IMR-90 (cell line): Measurements from ENCODE around the gene UNC13A. TPM values are rescaled to one million over a fixed set of nuclear protein-coding genes. Genes with fewer than 3 reads are reported as not detected.

Experiments
- ATAC-seq: fragments of 200-7000 bp; cut with Tn5 transposase; 2 replicates; pipeline ENCODE4 v1.9.1; 2020; ENCODE audit warnings: low read depth, mild to moderate bottlenecking, moderate library complexity
- BruUV-seq: library from RNA; stranded (reverse); fragments of 400-500 nt; replicated peaks from 2 replicates; lab custom pipeline; 2021; lab: Mats Ljungman, UMichigan
- CTCF ChIA-PET: fragments of 300-600 bp; formaldehyde crosslinking; extraction: SDS; loops from one replicate; lab custom pipeline; 2021; ENCODE audit warnings: antibody characterized with exemption; lab: Yijun Ruan, JAX
- POLR2A ChIA-PET: fragments of 300-600 bp; sonication (Branson Sonifier 250); formaldehyde crosslinking; loops from one replicate; lab custom pipeline; 2022; ENCODE audit warnings: antibody characterized with exemption; ENCODE audit not compliant: unreplicated experiment; lab: Charles Lee
- DNase-seq: peaks from one replicate; pipeline ENCODE4 v3.0.0; 2013
- H2AFZ ChIP-seq: replicated peaks from 2 replicates; pipeline ENCODE3; 2013; ENCODE audit warnings: low read length, mild to moderate bottlenecking; ENCODE audit not compliant: poor library complexity
- H2AK5ac ChIP-seq: 2 replicates; pipeline ENCODE4 v1.6.1; 2013; ENCODE audit warnings: low read depth, low read length, inconsistent platforms
- H2AK9ac ChIP-seq: replicated peaks from 2 replicates; pipeline ENCODE3; 2013; ENCODE audit warnings: mild to moderate bottlenecking, low read depth, low read length, moderate library complexity; ENCODE audit not compliant: poor library complexity
- H2BK120ac ChIP-seq: 2 replicates; pipeline ENCODE4 v1.6.1; 2013; ENCODE audit warnings: low read depth, low read length, inconsistent platforms
- H2BK15ac ChIP-seq: 3 replicates; pipeline ENCODE4 v1.6.1; 2013; ENCODE audit warnings: low read depth, low read length, inconsistent platforms
- H2BK20ac ChIP-seq: 2 replicates; pipeline ENCODE4 v1.6.1; 2013; ENCODE audit warnings: low read depth, mild to moderate bottlenecking, inconsistent platforms, low read length, moderate library complexity
- H2BK5ac ChIP-seq: 2 replicates; pipeline ENCODE4 v1.6.1; 2013; ENCODE audit warnings: mild to moderate bottlenecking, low read depth, low read length, inconsistent platforms; ENCODE audit not compliant: poor library complexity, severe bottlenecking
- H3K14ac ChIP-seq: replicated peaks from 2 replicates; pipeline ENCODE4 v1.6.1; 2013; ENCODE audit warnings: low read depth, low read length, inconsistent platforms
- H3K18ac ChIP-seq: 2 replicates; pipeline ENCODE4 v1.6.1; 2013; ENCODE audit warnings: low read depth, low read length, control low read depth
- H3K23ac ChIP-seq: 2 replicates; pipeline ENCODE4 v1.6.1; 2013; ENCODE audit warnings: low read depth, low read length, inconsistent platforms
- H3K27ac ChIP-seq: 2 replicates; pipeline ENCODE4 v1.5.1; 2013; ENCODE audit warnings: mild to moderate bottlenecking, control low read depth, low read length; ENCODE audit not compliant: insufficient read depth
- H3K27me3 ChIP-seq: 2 replicates; pipeline ENCODE4 v1.6.1; 2013; ENCODE audit warnings: low read length; ENCODE audit not compliant: control insufficient read depth, insufficient read depth
- H3K36me3 ChIP-seq: 2 replicates; pipeline ENCODE4 v1.6.1; 2013; ENCODE audit warnings: low read length, mixed read lengths; ENCODE audit not compliant: control insufficient read depth, insufficient read depth
- H3K4ac ChIP-seq: 2 replicates; pipeline ENCODE4 v1.6.1; 2013; ENCODE audit warnings: low read depth, low read length, inconsistent platforms
- H3K4me1 ChIP-seq: 2 replicates; pipeline ENCODE4 v1.6.1; 2013; ENCODE audit warnings: low read length, mixed read lengths; ENCODE audit not compliant: control insufficient read depth, insufficient read depth
- H3K4me2 ChIP-seq: 2 replicates; pipeline ENCODE4 v1.6.1; 2013; ENCODE audit warnings: low read depth, mild to moderate bottlenecking, control low read depth, low read length, moderate library complexity
- H3K4me3 ChIP-seq: 2 replicates; pipeline ENCODE4 v1.5.1; 2013; ENCODE audit warnings: low read depth, mild to moderate bottlenecking, control low read depth, low read length, moderate library complexity; ENCODE audit not compliant: insufficient read depth
- H3K56ac ChIP-seq: 2 replicates; pipeline ENCODE4 v1.6.1; 2013; ENCODE audit warnings: low read length, inconsistent platforms; ENCODE audit not compliant: insufficient read depth; ENCODE audit errors: extremely low read depth
- H3K79me1 ChIP-seq, 2 experiments: 2 replicates each; pipeline ENCODE4 v1.6.1; 2013; ENCODE audit warnings: low read length in 2 of 2, inconsistent platforms in 1 of 2, low read depth in 1 of 2
- H3K9ac ChIP-seq: 2 replicates; pipeline ENCODE4 v1.6.1; 2013; ENCODE audit warnings: low read depth, low read length, control low read depth
- H3K9me1 ChIP-seq: 2 replicates; pipeline ENCODE4 v1.6.1; 2013; ENCODE audit warnings: low read length, inconsistent platforms; ENCODE audit not compliant: insufficient read depth
- H3K9me3 ChIP-seq: 2 replicates; pipeline ENCODE4 v1.6.1; 2013; ENCODE audit warnings: low read length; ENCODE audit not compliant: control insufficient read depth, insufficient read depth
- H4K20me1 ChIP-seq: 2 replicates; pipeline ENCODE4 v1.6.1; 2013; ENCODE audit warnings: low read length, inconsistent platforms; ENCODE audit not compliant: insufficient read depth
- H4K5ac ChIP-seq: 2 replicates; pipeline ENCODE4 v1.6.1; 2013; ENCODE audit warnings: mild to moderate bottlenecking, low read depth, low read length, control low read depth
- H4K8ac ChIP-seq, 2 experiments: 2 replicates each; pipeline ENCODE4 v1.6.1; 2013; ENCODE audit warnings: low read depth in 2 of 2, low read length in 2 of 2, control low read depth in 1 of 2, inconsistent platforms in 1 of 2
- H4K91ac ChIP-seq: 2 replicates; pipeline ENCODE4 v1.6.1; 2013; ENCODE audit warnings: low read depth, low read length, inconsistent platforms; ENCODE audit not compliant: insufficient read depth
- BHLHE40 ChIP-seq: fragments of 150-350 bp; IDR thresholded peaks from 2 replicates; pipeline ENCODE4 v1.6.1; 2016; ENCODE audit warnings: mild to moderate bottlenecking, low read depth, low read length
- CEBPB ChIP-seq: IDR thresholded peaks from 2 replicates; pipeline ENCODE4 v1.6.1; 2012; ENCODE audit warnings: low read depth, low read length, improper control_type of control experiment
- CHD1 ChIP-seq: IDR thresholded peaks from 2 replicates; pipeline ENCODE4 v1.6.1; 2012; ENCODE audit warnings: low read depth, low read length, improper control_type of control experiment
- CTCF ChIP-seq: conservative IDR thresholded peaks from 2 replicates; pipeline ENCODE4 v1.5.1; 2012; ENCODE audit warnings: mild to moderate bottlenecking, low read depth, low read length, improper control_type of control experiment
- ELK1 ChIP-seq: fragments of 150-350 bp; IDR thresholded peaks from 2 replicates; pipeline ENCODE4 v1.6.1; 2016; ENCODE audit warnings: low read depth, mild to moderate bottlenecking, low read length, moderate library complexity, borderline replicate concordance
- FOS ChIP-seq: fragments of 150-350 bp; IDR thresholded peaks from 2 replicates; pipeline ENCODE4 v1.6.1; 2016; ENCODE audit warnings: low read depth, low read length
- MAFK ChIP-seq: IDR thresholded peaks from 2 replicates; pipeline ENCODE4 v1.6.1; 2012; ENCODE audit warnings: low read depth, low read length, improper control_type of control experiment
- MAZ ChIP-seq: IDR thresholded peaks from 2 replicates; pipeline ENCODE4 v1.6.1; 2012; ENCODE audit warnings: low read depth, mild to moderate bottlenecking, low read length, improper control_type of control experiment, moderate library complexity, borderline replicate concordance
- MXI1 ChIP-seq: IDR thresholded peaks from 2 replicates; pipeline ENCODE4 v1.6.1; 2012; ENCODE audit warnings: low read depth, mild to moderate bottlenecking, low read length, moderate library complexity, borderline replicate concordance
- NFE2L2 ChIP-seq: fragments of 150-350 bp; IDR thresholded peaks from 2 replicates; pipeline ENCODE4 v1.6.1; 2016; ENCODE audit warnings: low read depth, mild to moderate bottlenecking, low read length
- POLR2A ChIP-seq: IDR thresholded peaks from 2 replicates; pipeline ENCODE4 v1.6.1; 2012; ENCODE audit warnings: mild to moderate bottlenecking, low read depth, low read length
- RAD21 ChIP-seq: IDR thresholded peaks from 2 replicates; pipeline ENCODE4 v1.6.1; 2012; ENCODE audit warnings: low read length, improper control_type of control experiment
- RCOR1 ChIP-seq: IDR thresholded peaks from 2 replicates; pipeline ENCODE4 v1.6.1; 2012; ENCODE audit warnings: mild to moderate bottlenecking, low read length, improper control_type of control experiment; ENCODE audit not compliant: insufficient replicate concordance
- RFX5 ChIP-seq: IDR thresholded peaks from 2 replicates; pipeline ENCODE4 v1.8.0; 2012; ENCODE audit warnings: low read depth, mild to moderate bottlenecking, low read length, moderate library complexity
- SMC3 ChIP-seq: fragments of 150-350 bp; IDR thresholded peaks from 2 replicates; pipeline ENCODE4 v1.6.1; 2016; ENCODE audit warnings: low read depth, mild to moderate bottlenecking, antibody characterized with exemption, low read length, moderate library complexity
- USF2 ChIP-seq: fragments of 150-350 bp; IDR thresholded peaks from 2 replicates; pipeline ENCODE4 v1.6.1; 2017; ENCODE audit warnings: mild to moderate bottlenecking, antibody characterized with exemption, low read length, low read depth
- WGBS, 2 experiments: methylation state at CpG; one replicate each; pipeline versions ENCODE4 v1.1.5 to v1.1.7; 2013; ENCODE audit warnings: missing lambda C conversion rate in 2 of 2; ENCODE audit not compliant: insufficient read length in 1 of 2; ENCODE audit errors: extremely low coverage in 2 of 2; 5-methylcytosine and 5-hydroxymethylcytosine counted together
- dilution Hi-C: fragments of 300-500 bp; cut with HindIII; formaldehyde crosslinking; loops from one replicate; pipeline ENCODE4 v1.14.3; 2018; ENCODE audit warnings: low sequenced_read_pairs; ENCODE audit not compliant: unreplicated experiment
- in situ Hi-C: fragments of 300-500 bp; cut with MboI; formaldehyde crosslinking; loops from 3 replicates; pipeline ENCODE4 v1.14.3; 2019; ENCODE audit warnings: low sequenced_read_pairs, inconsistent platforms, mixed read lengths
- intact Hi-C: fragments of 100-400 bp; cut with micrococcal nuclease; formaldehyde crosslinking; loops from 2 replicates; pipeline ENCODE4 v1.10.0; 2022
- polyA plus RNA-seq, 3 experiments: library from polyadenylated mRNA; depleted of rRNA; stranded (reverse); fragments of >200 nt; gene quantifications; 2 replicates each; pipeline ENCODE4 v1.2.3, GENCODE V29; 2012; ENCODE audit warnings: low replicate concordance in 1 of 3
- total RNA-seq: library from RNA; depleted of rRNA; stranded (reverse); fragments of >200 nt; gene quantifications from 2 replicates; pipeline ENCODE4 v1.2.3, GENCODE V29; 2012

UNC13A gene
- total and polyA plus RNA-seq, 2 of the 4 experiments (the other 2 are of a cell fraction): 0.18 to 0.22 TPM

GRCh38 chr19:17557466-17557865 is 130.7 kb downstream of the UNC13A start:
- intact Hi-C loops: loop anchor here (5.0 to 10.0 kb wide), 2 partner anchors 45 to 163 kb away; partner anchors contain the start of genes CCDC194 and PGLS
- H4K8ac ChIP-seq: no peak overlapping the region
- H3K4me3 ChIP-seq: no peak overlapping the region
- H3K23ac ChIP-seq: no peak overlapping the region
- POLR2A ChIA-PET: no interaction called here
- no TSS peak for BruUV-seq
- H2BK20ac ChIP-seq: no peak overlapping the region
- H3K79me1 ChIP-seq: peaks cover 10 to 43% of the 10 kb centered on the region in 2 experiments
- no peak overlapping the region for H2BK15ac ChIP-seq
- no peak overlapping the region for H4K5ac ChIP-seq
- no peak overlapping the region for H3K4ac ChIP-seq
- WGBS, 2 experiments: no CpG with 5 or more reads among the region's 9 CpGs
- H3K56ac ChIP-seq: no peak overlapping the region
- H3K9me3 ChIP-seq: no peaks in the 10 kb centered on the region
- no peaks in the 10 kb centered on the region for H4K20me1 ChIP-seq
- dilution Hi-C loops: no loop called here
- H2AK5ac ChIP-seq: no peak overlapping the region
- H3K27me3 ChIP-seq: no peaks in the 10 kb centered on the region
- H3K18ac ChIP-seq: no peak overlapping the region
- in situ Hi-C loops: no loop called here
- no peak overlapping the region for H2AFZ ChIP-seq
- H2AK9ac ChIP-seq: no peak overlapping the region
- H3K4me1 ChIP-seq: peaks cover 3% of the 10 kb centered on the region; the same call in 1 of the 2 replicates
- no peak overlapping the region for H3K9ac ChIP-seq
- ATAC-seq (no peak), DNase-seq (no peak)
- CTCF ChIA-PET: no interaction called here
- no peak overlapping the region for H3K14ac ChIP-seq
- peaks cover 23% of the 10 kb centered on the region for H3K36me3 ChIP-seq
- H3K9me1 ChIP-seq: peaks cover 4% of the 10 kb centered on the region; the same call in 1 of the 2 replicates
- H3K27ac ChIP-seq: no peak overlapping the region
- no peak overlapping the region for H3K4me2 ChIP-seq
- no peak overlapping the region for H2BK5ac ChIP-seq
- H2BK120ac ChIP-seq: no peak overlapping the region
- TF ChIP-seq MAFK (no peak), BHLHE40 (no peak), FOS (no peak), RFX5 (no peak), SMC3 (no peak), ELK1 (no peak), MXI1 (no peak), RCOR1 (no peak), NFE2L2 (no peak), CEBPB (no peak), CHD1 (no peak), CTCF (no peak), RAD21 (no peak), MAZ (no peak), POLR2A (no peak), USF2 (no peak)
- no peak overlapping the region for H4K91ac ChIP-seq
